Duodenal mucosa (tissue), 2 donors: Measurements from ENCODE around the gene SHLD2.
"Not testable (repeated sequence)": the region's sequence is repeated elsewhere in the genome, so short reads cannot be mapped to it uniquely, and the experiment has no call there.

Experiments used
- H3K27ac ChIP-seq: one replicate; pipeline ENCODE4 v1.7.0; 2013; ENCODE audit warnings: low read depth, low read length
- H3K27me3 ChIP-seq, 2 donors: one replicate each; pipeline ENCODE4 v1.7.0; 2013; ENCODE audit warnings: low read length in 2 of 2, control low read depth in 1 of 2; ENCODE audit not compliant: insufficient read depth in 2 of 2, control insufficient read depth in 1 of 2
- H3K36me3 ChIP-seq, 2 donors: one replicate each; pipeline ENCODE4 v1.7.0; 2013; ENCODE audit warnings: low read length in 2 of 2, control low read depth in 1 of 2; ENCODE audit not compliant: insufficient read depth in 2 of 2, control insufficient read depth in 1 of 2
- H3K4me1 ChIP-seq, 2 donors: one replicate each; pipeline ENCODE4 v1.7.0; 2013; ENCODE audit warnings: low read length in 2 of 2, control low read depth in 1 of 2; ENCODE audit not compliant: insufficient read depth in 2 of 2, control insufficient read depth in 1 of 2
- H3K4me3 ChIP-seq, 2 donors: one replicate each; pipeline ENCODE4 v1.7.0; 2013; ENCODE audit warnings: low read length in 2 of 2, low read depth in 1 of 2
- H3K9ac ChIP-seq, 2 donors: one replicate each; pipeline ENCODE4 v1.7.0; 2013; ENCODE audit warnings: low read length in 2 of 2, low read depth in 1 of 2
- H3K9me3 ChIP-seq, 2 donors: one replicate each; pipeline ENCODE4 v1.7.0; 2013; ENCODE audit warnings: low read length in 2 of 2, control low read depth in 1 of 2; ENCODE audit not compliant: control insufficient read depth in 1 of 2

The SHLD2 gene

GRCh38 chr10:87237244-87237643, 142.2 kb downstream of the SHLD2 start:
- H3K9me3 ChIP-seq, H3K4me3 ChIP-seq, H3K4me1 ChIP-seq, H3K9ac ChIP-seq, H3K36me3 ChIP-seq, H3K27ac ChIP-seq, H3K27me3 ChIP-seq: not testable (repeated sequence)

GRCh38 chr10:87239346-87239808, 144.4 kb downstream of the SHLD2 start:
- H3K27ac ChIP-seq, H3K4me1 ChIP-seq, H3K9ac ChIP-seq, H3K27me3 ChIP-seq, H3K9me3 ChIP-seq, H3K36me3 ChIP-seq, H3K4me3 ChIP-seq: not testable (repeated sequence)
